Uterus (tissue), 4 donors: Measurements from ENCODE around the gene CD68. TPM values are rescaled to one million over a fixed set of nuclear protein-coding genes. Genes with fewer than 3 reads are reported as not detected.

Source experiments
- DNase-seq, 2 donors: peaks; one replicate each; pipeline ENCODE4 v3.0.0-alpha.2; 2019 to 2020
- H3K27ac ChIP-seq, 2 donors: fragments of 200-600 bp; sonication (generic); 1 replicate in 1 of 2; 2 replicates in 1 of 2; pipeline ENCODE4 v1.5.1; 2016 to 2018
- H3K27me3 ChIP-seq, 2 donors: fragments of 200-600 bp; sonication (generic); one replicate each; pipeline ENCODE4 v1.5.1; 2018 to 2019; ENCODE audit warnings: control low read depth in 1 of 2
- H3K36me3 ChIP-seq, 2 donors: fragments of 200-600 bp; sonication (generic); one replicate each; pipeline ENCODE4 v1.5.1; 2019; ENCODE audit warnings: control low read depth in 1 of 2
- H3K4me1 ChIP-seq, 2 donors: fragments of 200-600 bp; sonication (generic); one replicate each; pipeline ENCODE4 v1.5.1; 2018 to 2019; ENCODE audit warnings: control low read depth in 1 of 2
- H3K4me3 ChIP-seq, 2 donors: fragments of 200-600 bp; sonication (generic); 1 replicate in 1 of 2; 2 replicates in 1 of 2; pipeline ENCODE4 v1.5.1; 2018 to 2019; ENCODE audit warnings: mild to moderate bottlenecking in 1 of 2
- H3K9me3 ChIP-seq, 2 donors: fragments of 200-600 bp; sonication (generic); one replicate each; pipeline ENCODE4 v1.5.1; 2019; ENCODE audit warnings: control low read depth in 1 of 2
- CTCF ChIP-seq, 4 experiments: fragments of 200-600 bp in 2 of 4; fragments of 450-650 bp in 2 of 4; sonication (generic) in 2 of 4; IDR thresholded peaks; one replicate each; pipeline ENCODE4 v1.5.1; 2016 to 2019; ENCODE audit warnings: antibody characterized with exemption in 4 of 4, mild to moderate bottlenecking in 2 of 4, moderate library complexity in 1 of 4
- POLR2A ChIP-seq, 2 donors: fragments of 450-650 bp; IDR thresholded peaks; one replicate each; pipeline ENCODE4 v1.6.1; 2016; ENCODE audit warnings: antibody characterized with exemption in 2 of 2, mild to moderate bottlenecking in 1 of 2, moderate library complexity in 1 of 2
- intact Hi-C: fragments of 100-400 bp; cut with DNase I; formaldehyde crosslinking; loops from one replicate; pipeline ENCODE4 v1.15.1; 2023; ENCODE audit warnings: low total_unique reads
- total RNA-seq, 4 donors: library from RNA; depleted of rRNA in 3 of 4; stranded (reverse); fragments of >200 nt in 3 of 4; gene quantifications; one replicate each; pipeline versions ENCODE4 v1.1.0 to v1.2.4, GENCODE V29; 2014 to 2023
- donor health status: DM: yes; HTN: yes; CAD: no.

Gene CD68, protein sequence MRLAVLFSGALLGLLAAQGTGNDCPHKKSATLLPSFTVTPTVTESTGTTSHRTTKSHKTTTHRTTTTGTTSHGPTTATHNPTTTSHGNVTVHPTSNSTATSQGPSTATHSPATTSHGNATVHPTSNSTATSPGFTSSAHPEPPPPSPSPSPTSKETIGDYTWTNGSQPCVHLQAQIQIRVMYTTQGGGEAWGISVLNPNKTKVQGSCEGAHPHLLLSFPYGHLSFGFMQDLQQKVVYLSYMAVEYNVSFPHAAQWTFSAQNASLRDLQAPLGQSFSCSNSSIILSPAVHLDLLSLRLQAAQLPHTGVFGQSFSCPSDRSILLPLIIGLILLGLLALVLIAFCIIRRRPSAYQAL
- 10 to 100 TPM in 1 of 4 donors, 1 to 10 TPM in 3; 4.4 to 15.9 (median 7.5) TPM for total RNA-seq

DNA sequence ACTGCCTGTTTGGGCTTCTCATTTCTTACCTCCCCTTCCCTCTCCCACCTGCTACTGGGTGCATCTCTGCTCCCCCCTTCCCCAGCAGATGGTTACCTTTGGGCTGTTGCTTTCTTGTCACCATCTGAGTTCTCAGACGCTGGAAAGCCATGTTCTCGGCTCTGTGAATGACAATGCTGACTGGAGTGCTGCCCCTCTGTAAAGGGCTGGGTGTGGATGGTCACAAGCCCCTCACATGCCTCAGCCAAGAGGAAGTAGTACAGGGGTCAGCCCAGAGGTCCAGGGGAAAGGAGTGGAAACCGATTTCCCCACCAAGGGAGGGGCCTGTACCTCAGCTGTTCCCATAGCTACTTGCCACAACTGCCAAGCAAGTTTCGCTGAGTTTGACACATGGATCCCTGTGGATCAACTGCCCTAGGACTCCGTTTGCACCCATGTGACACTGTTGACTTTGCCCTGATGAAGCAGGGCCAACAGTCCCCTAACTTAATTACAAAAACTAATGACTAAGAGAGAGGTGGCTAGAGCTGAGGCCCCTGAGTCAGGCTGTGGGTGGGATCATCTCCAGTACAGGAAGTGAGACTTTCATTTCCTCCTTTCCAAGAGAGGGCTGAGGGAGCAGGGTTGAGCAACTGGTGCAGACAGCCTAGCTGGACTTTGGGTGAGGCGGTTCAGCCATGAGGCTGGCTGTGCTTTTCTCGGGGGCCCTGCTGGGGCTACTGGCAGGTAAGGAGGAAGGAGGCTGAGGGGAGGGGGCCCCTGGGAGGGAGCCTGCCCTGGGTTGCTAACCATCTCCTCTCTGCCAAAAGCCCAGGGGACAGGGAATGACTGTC lies at the start of gene CD68:
CD68 (plus strand) TSS at position 638 of the 833 bp plus-strand sequence; CDS start at position 678, 40 bp downstream.
- Histone ChIP-seq H3K4me1 (peaks cover 7 to 8% of the 10 kb centered on the region in 2 donors), H3K27me3 (no peaks in the 10 kb centered on the region), H3K36me3 (no peaks in the 10 kb centered on the region), H3K27ac (peak within 1 kb of the TSS; percentile 76), H3K9me3 (no peaks in the 10 kb centered on the region), H3K4me3 (no peak within 1 kb of the TSS)
- DNase-seq, result peak; percentile 54 to 74
- intact Hi-C loops, result no loop called here
- TF ChIP-seq POLR2A (IDR thresholded peaks at IDR 0.05), result peak in 1 of 2 donors; percentile 30
- no peak for TF ChIP-seq CTCF (IDR thresholded peaks at IDR 0.05)

- DNase-seq, result no peak
- Histone ChIP-seq H3K4me1 (no peaks in the 10 kb centered on the region), H3K27me3 (no peaks in the 10 kb centered on the region), H3K4me3 (no peak overlapping the region), H3K36me3 (no peaks in the 10 kb centered on the region), H3K9me3 (peaks cover 0 to 5% of the 10 kb centered on the region in 2 donors), H3K27ac (no peak overlapping the region)
- intact Hi-C loops, result no loop called here
- no peak for TF ChIP-seq POLR2A (IDR thresholded peaks at IDR 0.05)
- TF ChIP-seq CTCF (IDR thresholded peaks at IDR 0.05), result no peak
Observed at GRCh38 chr17:7530023-7530900, 49.2 kb upstream of the CD68 start.

DNA sequence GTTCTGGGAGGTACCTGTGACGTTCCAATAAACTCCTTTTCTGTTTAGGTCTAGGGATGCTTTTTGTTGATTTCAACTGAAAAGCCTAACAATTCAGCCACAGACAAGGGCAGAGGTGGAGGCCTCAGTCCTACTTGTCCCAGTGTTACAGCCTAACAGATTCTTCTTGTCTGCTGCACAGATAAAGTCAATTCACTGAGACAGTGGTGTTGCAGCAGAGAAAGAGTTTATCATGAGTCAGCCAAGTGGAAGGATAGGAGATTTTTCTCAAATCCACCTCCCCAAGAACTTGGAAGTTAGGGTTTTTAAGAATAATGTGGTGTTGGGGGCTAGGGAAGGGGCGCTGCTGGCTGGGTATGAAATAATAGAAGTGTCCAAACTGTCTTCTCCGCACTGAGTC lies 41.4 kb upstream of the CD68 start:
- Histone ChIP-seq H3K36me3 (no peaks in the 10 kb centered on the region), H3K4me3 (no peak overlapping the region), H3K27ac (no peak overlapping the region), H3K9me3 (no peaks in the 10 kb centered on the region), H3K27me3 (no peaks in the 10 kb centered on the region), H3K4me1 (no peaks in the 10 kb centered on the region)
- DNase-seq, result no peak
- intact Hi-C loops, result no loop called here
- TF ChIP-seq POLR2A (IDR thresholded peaks at IDR 0.05) (no peak), CTCF (IDR thresholded peaks at IDR 0.05) (no peak)

GRCh38 chr17:7538891-7539545 lies 40.4 kb upstream of the CD68 start:
- H3K4me3 ChIP-seq, result no peak overlapping the region
- no peaks in the 10 kb centered on the region for H3K27me3 ChIP-seq
- DNase-seq, result no peak
- intact Hi-C loops, result no loop called here
- H3K36me3 ChIP-seq, result no peaks in the 10 kb centered on the region
- no peak overlapping the region for H3K27ac ChIP-seq
- H3K4me1 ChIP-seq, result no peaks in the 10 kb centered on the region
- TF ChIP-seq POLR2A (IDR thresholded peaks at IDR 0.05) (no peak), CTCF (IDR thresholded peaks at IDR 0.05) (no peak)
- H3K9me3 ChIP-seq, result no peaks in the 10 kb centered on the region
